Gastrocnemius medialis (tissue), 4 donors: ENCODE measurements around the gene PDE9A. TPM values are rescaled to one million over a fixed set of nuclear protein-coding genes. Genes with fewer than 3 reads are reported as not detected.

Experiments used
- ATAC-seq, 2 donors: fragments of 150-250 bp; one replicate each; pipeline ENCODE4 v1.9.1; 2016
- DNase-seq, 2 donors: peaks; one replicate each; pipeline ENCODE4 v3.0.0-alpha.2; 2019
- H3K27ac ChIP-seq, 4 donors: fragments of 200-600 bp; sonication (generic); 1 replicate in 1 of 4; 2 replicates in 3 of 4; pipeline ENCODE4 v1.5.1; 2016 to 2018; ENCODE audit warnings: mild to moderate bottlenecking in 2 of 4, moderate library complexity in 1 of 4
- H3K27me3 ChIP-seq, 3 donors: fragments of 200-600 bp; sonication (generic) in 2 of 3; 1 replicate in 1 of 3; 2 replicates in 2 of 3; pipeline versions ENCODE4 v1.5.1 to v1.6.0; 2016 to 2019; ENCODE audit warnings: mild to moderate bottlenecking in 1 of 3, moderate library complexity in 1 of 3
- H3K36me3 ChIP-seq, 2 donors: fragments of 200-600 bp; sonication (generic) in 1 of 2; one replicate each; pipeline ENCODE4 v1.5.1; 2017 to 2018
- H3K4me1 ChIP-seq, 2 donors: fragments of 200-600 bp; sonication (generic) in 1 of 2; one replicate each; pipeline ENCODE4 v1.5.1; 2016 to 2017; ENCODE audit warnings: mild to moderate bottlenecking in 2 of 2
- H3K4me3 ChIP-seq, 4 donors: fragments of 200-600 bp; sonication (generic) in 3 of 4; 1 replicate in 1 of 4; 2 replicates in 3 of 4; pipeline ENCODE4 v1.5.1; 2016 to 2019; ENCODE audit warnings: mild to moderate bottlenecking in 2 of 4
- H3K9me3 ChIP-seq, 3 donors: fragments of 200-600 bp; sonication (generic) in 2 of 3; 1 replicate in 1 of 3; 2 replicates in 2 of 3; pipeline ENCODE4 v1.5.1; 2016 to 2019
- CTCF ChIP-seq, 5 experiments: fragments of 450-650 bp in 3 of 5; fragments of 200-600 bp in 2 of 5; sonication (generic) in 2 of 5; IDR thresholded peaks in 4 of 5; conservative IDR thresholded peaks in 1 of 5; 1 replicate in 4 of 5; 2 replicates in 1 of 5; pipeline ENCODE4 v1.5.1; 2016 to 2019; ENCODE audit warnings: antibody characterized with exemption in 5 of 5, mild to moderate bottlenecking in 3 of 5, moderate library complexity in 3 of 5
- POLR2A ChIP-seq, 2 donors: fragments of 450-650 bp; IDR thresholded peaks; one replicate each; pipeline ENCODE4 v1.6.1; 2017; ENCODE audit warnings: antibody characterized with exemption in 2 of 2, mild to moderate bottlenecking in 2 of 2, moderate library complexity in 2 of 2
- in situ Hi-C, 4 donors: fragments of 200-750 bp; cut with MboI; loops; one replicate each; pipeline versions ENCODE4 v1.15.0 to v1.8.0; 2017; ENCODE audit warnings: low sequenced_read_pairs in 4 of 4
- intact Hi-C: fragments of 100-400 bp; cut with DNase I; formaldehyde crosslinking; loops from one replicate; pipeline ENCODE4 v1.15.1; 2023; ENCODE audit warnings: low total_unique reads
- total RNA-seq, 4 donors: library from RNA; depleted of rRNA; stranded (reverse); fragments of >200 nt; gene quantifications; one replicate each; pipeline versions ENCODE4 v1.1.0 to v1.2.3, GENCODE V29; 2016

PDE9A gene
- total RNA-seq, 4 donors from 2014 or later = 1.4 to 4.5 (median 1.8) TPM

GRCh38 chr21:42785666-42786427 is 132.4 kb downstream of the PDE9A start:
- H3K36me3 ChIP-seq = no peaks in the 10 kb centered on the region
- DNase-seq = no peak
- peaks cover 0 to 3% of the 10 kb centered on the region in 2 donors for H3K4me1 ChIP-seq
- TF ChIP-seq POLR2A (IDR thresholded peaks at IDR 0.05) (no peak), CTCF (IDR thresholded peaks at IDR 0.05 in 4 of 5, conservative IDR thresholded peaks at IDR 0.05 in 1 of 5) (no peak)
- no peaks in the 10 kb centered on the region for H3K9me3 ChIP-seq
- H3K4me3 ChIP-seq = no peak overlapping the region
- ATAC-seq = no peak
- in situ Hi-C loops = loop anchor here in 1 of 4 donors (25.0 kb wide), 1 partner anchor 101 kb away; the partner anchor contains the start of genes NDUFV3 and WDR4
- intact Hi-C loops = no loop called here
- no peak overlapping the region for H3K27ac ChIP-seq
- peaks cover 20 to 31% (median 23%) of the 10 kb centered on the region in 3 donors for H3K27me3 ChIP-seq

- no peak for ATAC-seq
- Histone ChIP-seq H3K27ac (no peak overlapping the region), H3K4me1 (peaks cover 0 to 3% of the 10 kb centered on the region in 2 donors), H3K27me3 (peaks cover 15 to 31% (median 18%) of the 10 kb centered on the region in 3 donors), H3K36me3 (no peaks in the 10 kb centered on the region), H3K9me3 (no peaks in the 10 kb centered on the region), H3K4me3 (no peak overlapping the region)
- no peak for TF ChIP-seq CTCF (IDR thresholded peaks at IDR 0.05 in 4 of 5, conservative IDR thresholded peaks at IDR 0.05 in 1 of 5)
- no peak for TF ChIP-seq POLR2A (IDR thresholded peaks at IDR 0.05)
- intact Hi-C loops = no loop called here
- DNase-seq = no peak
- in situ Hi-C loops = loop anchor here in 1 of 4 donors (25.0 kb wide), 1 partner anchor 100 kb away; the partner anchor contains the start of genes NDUFV3 and WDR4
These were observed 133.5 kb downstream of the PDE9A start for GRCh38 chr21:42786884-42787283.

- H3K27me3 ChIP-seq = peaks cover 15 to 30% (median 18%) of the 10 kb centered on the region in 3 donors
- TF ChIP-seq CTCF (IDR thresholded peaks at IDR 0.05 in 4 of 5, conservative IDR thresholded peaks at IDR 0.05 in 1 of 5) = no peak
- no peak for TF ChIP-seq POLR2A (IDR thresholded peaks at IDR 0.05)
- no peak overlapping the region for H3K4me3 ChIP-seq
- intact Hi-C loops (no loop called here), in situ Hi-C loops (loop anchor here in 1 of 4 donors (25.0 kb wide), 1 partner anchor 100 kb away; the partner anchor contains the start of genes NDUFV3 and WDR4)
- H3K9me3 ChIP-seq = no peaks in the 10 kb centered on the region
- no peak overlapping the region for H3K27ac ChIP-seq
- H3K36me3 ChIP-seq = no peaks in the 10 kb centered on the region
- ATAC-seq (no peak), DNase-seq (no peak)
- no peaks in the 10 kb centered on the region for H3K4me1 ChIP-seq
These were observed 134.2 kb downstream of the PDE9A start for GRCh38 chr21:42787613-42788012.

GRCh38 chr21:42790520-42791065 is 137.2 kb downstream of the PDE9A start:
- intact Hi-C loops = no loop called here
- in situ Hi-C loops = loop anchor here in 1 of 4 donors (25.0 kb wide), 1 partner anchor 97 kb away; the partner anchor contains the start of genes NDUFV3 and WDR4
- Histone ChIP-seq H3K27me3 (peaks cover 8 to 13% (median 9%) of the 10 kb centered on the region in 3 donors), H3K4me1 (no peaks in the 10 kb centered on the region), H3K9me3 (no peaks in the 10 kb centered on the region), H3K36me3 (no peaks in the 10 kb centered on the region), H3K27ac (no peak overlapping the region), H3K4me3 (no peak overlapping the region)
- ATAC-seq (no peak), DNase-seq (no peak)
- TF ChIP-seq CTCF (IDR thresholded peaks at IDR 0.05 in 4 of 5, conservative IDR thresholded peaks at IDR 0.05 in 1 of 5) (no peak), POLR2A (IDR thresholded peaks at IDR 0.05) (no peak)
